C1 segment of cervical spinal cord (tissue), 14 donors: ENCODE data around the gene CFAP44.
"Not testable (repeated sequence)": the region's sequence is repeated elsewhere in the genome, so short reads cannot be mapped to it uniquely, and the experiment has no call there.

Experiments
- DNase-seq, 14 donors: peaks; one replicate each; lab custom pipeline; 2025; lab: John Stamatoyannopoulos, UW

CFAP44 gene

GRCh38 chr3:113441051-113441770 is at the start of gene CFAP44:
TSS of gene CFAP44 (minus strand) at chr3:113441493. CDS start at chr3:113433664, 7,829 bp downstream.
- peak in 13 of 14 donors; percentile 3 to 83 (median 43) for DNase-seq

GRCh38 chr3:113485161-113485609 is 43.9 kb upstream of the CFAP44 start:
- no peak for DNase-seq

GRCh38 chr3:113468539-113468938 is 27.2 kb upstream of the CFAP44 start:
- no peak for DNase-seq

- no peak for DNase-seq
Observed at GRCh38 chr3:113461488-113461887, 20.2 kb upstream of the CFAP44 start.

GRCh38 chr3:113458554-113458953 is 17.3 kb upstream of the CFAP44 start:
- not testable (repeated sequence) for DNase-seq

GRCh38 chr3:113455446-113455845 is 14.2 kb upstream of the CFAP44 start:
- DNase-seq: no peak

GRCh38 chr3:113454630-113455029 is 13.3 kb upstream of the CFAP44 start:
- DNase-seq: no peak

GRCh38 chr3:113454057-113454456 is 12.8 kb upstream of the CFAP44 start:
- DNase-seq: no peak

GRCh38 chr3:113450911-113451310 is 9.6 kb upstream of the CFAP44 start:
- peak in 1 of 14 donors; percentile 16 for DNase-seq

GRCh38 chr3:113439606-113440005 is 1.7 kb downstream of the CFAP44 start:
- DNase-seq: no peak

GRCh38 chr3:113438224-113438623 is 3.1 kb downstream of the CFAP44 start:
- no peak for DNase-seq

- no peak for DNase-seq
Observed at GRCh38 chr3:113437411-113437810, 3.9 kb downstream of the CFAP44 start.

GRCh38 chr3:113436809-113437208 is 4.5 kb downstream of the CFAP44 start:
- DNase-seq: peak in 1 of 14 donors; percentile 31

GRCh38 chr3:113431811-113432210 is 9.5 kb downstream of the CFAP44 start:
- DNase-seq: no peak

- no peak for DNase-seq
Observed at GRCh38 chr3:113428581-113428980, 12.7 kb downstream of the CFAP44 start.

- DNase-seq: no peak
Observed at GRCh38 chr3:113423699-113424098, 17.6 kb downstream of the CFAP44 start.

- DNase-seq: no peak
Observed at GRCh38 chr3:113421082-113421481, 20.2 kb downstream of the CFAP44 start.

- DNase-seq: no peak
Observed at GRCh38 chr3:113409676-113410075, 31.6 kb downstream of the CFAP44 start.

- DNase-seq: no peak
Observed at GRCh38 chr3:113405180-113405579, 36.1 kb downstream of the CFAP44 start.

- DNase-seq: no peak
Observed at GRCh38 chr3:113404637-113405036, 36.7 kb downstream of the CFAP44 start.
